ENCODE results near the gene MBD3L3.

GRCh38 chr19:7063339-7063738 lies 4.9 kb upstream of the MBD3L3 start:
- TF ChIP-seq, protein P1, sequence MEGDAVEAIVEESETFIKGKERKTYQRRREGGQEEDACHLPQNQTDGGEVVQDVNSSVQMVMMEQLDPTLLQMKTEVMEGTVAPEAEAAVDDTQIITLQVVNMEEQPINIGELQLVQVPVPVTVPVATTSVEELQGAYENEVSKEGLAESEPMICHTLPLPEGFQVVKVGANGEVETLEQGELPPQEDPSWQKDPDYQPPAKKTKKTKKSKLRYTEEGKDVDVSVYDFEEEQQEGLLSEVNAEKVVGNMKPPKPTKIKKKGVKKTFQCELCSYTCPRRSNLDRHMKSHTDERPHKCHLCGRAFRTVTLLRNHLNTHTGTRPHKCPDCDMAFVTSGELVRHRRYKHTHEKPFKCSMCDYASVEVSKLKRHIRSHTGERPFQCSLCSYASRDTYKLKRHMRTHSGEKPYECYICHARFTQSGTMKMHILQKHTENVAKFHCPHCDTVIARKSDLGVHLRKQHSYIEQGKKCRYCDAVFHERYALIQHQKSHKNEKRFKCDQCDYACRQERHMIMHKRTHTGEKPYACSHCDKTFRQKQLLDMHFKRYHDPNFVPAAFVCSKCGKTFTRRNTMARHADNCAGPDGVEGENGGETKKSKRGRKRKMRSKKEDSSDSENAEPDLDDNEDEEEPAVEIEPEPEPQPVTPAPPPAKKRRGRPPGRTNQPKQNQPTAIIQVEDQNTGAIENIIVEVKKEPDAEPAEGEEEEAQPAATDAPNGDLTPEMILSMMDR (conservative IDR thresholded peaks at IDR 0.05; ENCODE audit: low read depth, low read length): no peak
- TF ChIP-seq EZH2phosphoT487 (IDR thresholded peaks at IDR 0.05; ENCODE audit: borderline replicate concordance, low read length): no peak
- TF ChIP-seq EZH2 (IDR thresholded peaks at IDR 0.05; ENCODE audit: low read length, unreplicated experiment): no peak
